ENCODE measurements around the gene FCGR2B.
A peak's percentile ranks its signal among the peaks of the same experiment; 100 is the strongest.
"Not testable (repeated sequence)": the region's sequence is repeated elsewhere in the genome, so short reads cannot be mapped to it uniquely, and the experiment has no call there.

FCGR2B gene

GRCh38 chr1:161688946-161689345, 26.0 kb downstream of the FCGR2B start:
- H3K27me3 ChIP-seq (ENCODE audit: insufficient read depth, poor library complexity, severe bottlenecking), result no peaks in the 10 kb centered on the region
- ATAC-seq (ENCODE audit: low read depth) (no peak), DNase-seq (ENCODE audit: low spot score) (no peak)
- H3K4me3 ChIP-seq (ENCODE audit: severe bottlenecking), result no peak overlapping the region
- no peak for TF ChIP-seq CTCF (IDR thresholded peaks at IDR 0.05; ENCODE audit: poor library complexity, severe bottlenecking)
- no peak overlapping the region for H3K27ac ChIP-seq (ENCODE audit: poor library complexity, severe bottlenecking)
- H3K36me3 ChIP-seq (ENCODE audit: low read depth), result no peaks in the 10 kb centered on the region
- H3K4me1 ChIP-seq (ENCODE audit: insufficient read depth, poor library complexity, severe bottlenecking), result no peaks in the 10 kb centered on the region
- H3K9me3 ChIP-seq (ENCODE audit: severe bottlenecking), result no peaks in the 10 kb centered on the region

GRCh38 chr1:161691846-161692245, 28.9 kb downstream of the FCGR2B start:
- ATAC-seq (ENCODE audit: low read depth) (no peak), DNase-seq (ENCODE audit: low spot score) (no peak)
- no peak for TF ChIP-seq CTCF (IDR thresholded peaks at IDR 0.05; ENCODE audit: poor library complexity, severe bottlenecking)
- no peaks in the 10 kb centered on the region for H3K27me3 ChIP-seq (ENCODE audit: insufficient read depth, poor library complexity, severe bottlenecking)
- no peak overlapping the region for H3K27ac ChIP-seq (ENCODE audit: poor library complexity, severe bottlenecking)
- H3K4me1 ChIP-seq (ENCODE audit: insufficient read depth, poor library complexity, severe bottlenecking), result no peaks in the 10 kb centered on the region
- H3K4me3 ChIP-seq (ENCODE audit: severe bottlenecking), result no peak overlapping the region
- no peaks in the 10 kb centered on the region for H3K9me3 ChIP-seq (ENCODE audit: severe bottlenecking)
- no peaks in the 10 kb centered on the region for H3K36me3 ChIP-seq (ENCODE audit: low read depth)

- H3K36me3 ChIP-seq (ENCODE audit: low read depth); H3K27me3 ChIP-seq (ENCODE audit: insufficient read depth, poor library complexity, severe bottlenecking); ATAC-seq (ENCODE audit: low read depth); H3K4me1 ChIP-seq (ENCODE audit: insufficient read depth, poor library complexity, severe bottlenecking); H3K9me3 ChIP-seq (ENCODE audit: severe bottlenecking); DNase-seq (ENCODE audit: low spot score); H3K4me3 ChIP-seq (ENCODE audit: severe bottlenecking); H3K27ac ChIP-seq (ENCODE audit: poor library complexity, severe bottlenecking): not testable (repeated sequence)
Measured at GRCh38 chr1:161693020-161693712, 30.2 kb downstream of the FCGR2B start.

- H3K27me3 ChIP-seq (ENCODE audit: insufficient read depth, poor library complexity, severe bottlenecking); H3K4me1 ChIP-seq (ENCODE audit: insufficient read depth, poor library complexity, severe bottlenecking); H3K9me3 ChIP-seq (ENCODE audit: severe bottlenecking); H3K36me3 ChIP-seq (ENCODE audit: low read depth); H3K27ac ChIP-seq (ENCODE audit: poor library complexity, severe bottlenecking); H3K4me3 ChIP-seq (ENCODE audit: severe bottlenecking); ATAC-seq (ENCODE audit: low read depth); DNase-seq (ENCODE audit: low spot score): not testable (repeated sequence)
Measured at GRCh38 chr1:161698302-161698701, 35.4 kb downstream of the FCGR2B start.

GRCh38 chr1:161702250-161702649, 39.3 kb downstream of the FCGR2B start:
- Histone ChIP-seq H3K4me3 (ENCODE audit: severe bottlenecking) (no peak overlapping the region), H3K9me3 (ENCODE audit: severe bottlenecking) (no peaks in the 10 kb centered on the region), H3K27ac (ENCODE audit: poor library complexity, severe bottlenecking) (no peak overlapping the region), H3K36me3 (ENCODE audit: low read depth) (no peaks in the 10 kb centered on the region), H3K4me1 (ENCODE audit: insufficient read depth, poor library complexity, severe bottlenecking) (peaks cover 12% of the 10 kb centered on the region), H3K27me3 (ENCODE audit: insufficient read depth, poor library complexity, severe bottlenecking) (no peaks in the 10 kb centered on the region)
- TF ChIP-seq CTCF (IDR thresholded peaks at IDR 0.05; ENCODE audit: poor library complexity, severe bottlenecking), result no peak
- no peak for ATAC-seq (ENCODE audit: low read depth)
- no peak for DNase-seq (ENCODE audit: low spot score)

- Histone ChIP-seq H3K9me3 (ENCODE audit: severe bottlenecking) (no peaks in the 10 kb centered on the region), H3K36me3 (ENCODE audit: low read depth) (no peaks in the 10 kb centered on the region), H3K27me3 (ENCODE audit: insufficient read depth, poor library complexity, severe bottlenecking) (no peaks in the 10 kb centered on the region), H3K4me3 (ENCODE audit: severe bottlenecking) (no peak overlapping the region), H3K27ac (ENCODE audit: poor library complexity, severe bottlenecking) (peak overlapping the region; percentile 61), H3K4me1 (ENCODE audit: insufficient read depth, poor library complexity, severe bottlenecking) (peaks cover 12% of the 10 kb centered on the region)
- TF ChIP-seq CTCF (IDR thresholded peaks at IDR 0.05; ENCODE audit: poor library complexity, severe bottlenecking), result no peak
- no peak for ATAC-seq (ENCODE audit: low read depth)
- DNase-seq (ENCODE audit: low spot score), result no peak
Measured at GRCh38 chr1:161705537-161705936, 42.6 kb downstream of the FCGR2B start.
